ENCODE data around the gene GNRHR.

The GNRHR gene, protein sequence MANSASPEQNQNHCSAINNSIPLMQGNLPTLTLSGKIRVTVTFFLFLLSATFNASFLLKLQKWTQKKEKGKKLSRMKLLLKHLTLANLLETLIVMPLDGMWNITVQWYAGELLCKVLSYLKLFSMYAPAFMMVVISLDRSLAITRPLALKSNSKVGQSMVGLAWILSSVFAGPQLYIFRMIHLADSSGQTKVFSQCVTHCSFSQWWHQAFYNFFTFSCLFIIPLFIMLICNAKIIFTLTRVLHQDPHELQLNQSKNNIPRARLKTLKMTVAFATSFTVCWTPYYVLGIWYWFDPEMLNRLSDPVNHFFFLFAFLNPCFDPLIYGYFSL

DNA sequence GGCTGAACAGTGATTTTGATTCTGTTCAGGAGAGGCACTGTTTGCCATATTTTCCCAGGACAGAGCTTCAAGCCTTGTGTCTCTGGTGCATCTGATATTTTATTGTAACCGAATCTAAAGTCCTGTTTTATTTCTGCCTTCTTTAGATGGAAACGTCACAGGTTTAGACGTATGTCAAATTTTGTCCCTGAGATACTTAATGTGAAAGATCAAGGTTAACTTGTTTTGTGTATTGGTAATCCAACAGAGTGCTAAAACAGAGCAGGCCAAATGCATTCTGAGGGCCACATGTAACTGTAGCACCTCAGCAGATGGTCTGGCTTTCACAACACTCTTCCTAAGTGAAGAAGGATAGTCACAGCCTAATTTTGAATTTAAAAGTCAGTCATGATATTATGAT lies at the start of gene GNRHR:
Gene GNRHR (minus strand): TSS at position 101 of the 400 bp plus-strand sequence. CDS start 53 bp downstream, at position 48.
- no peak for TF ChIP-seq GATA2 (IDR thresholded peaks at IDR 0.05; ENCODE audit: low read depth, low read length)
- no peak for TF ChIP-seq GATA3 (IDR thresholded peaks at IDR 0.05; ENCODE audit: low read depth, low read length)

DNA sequence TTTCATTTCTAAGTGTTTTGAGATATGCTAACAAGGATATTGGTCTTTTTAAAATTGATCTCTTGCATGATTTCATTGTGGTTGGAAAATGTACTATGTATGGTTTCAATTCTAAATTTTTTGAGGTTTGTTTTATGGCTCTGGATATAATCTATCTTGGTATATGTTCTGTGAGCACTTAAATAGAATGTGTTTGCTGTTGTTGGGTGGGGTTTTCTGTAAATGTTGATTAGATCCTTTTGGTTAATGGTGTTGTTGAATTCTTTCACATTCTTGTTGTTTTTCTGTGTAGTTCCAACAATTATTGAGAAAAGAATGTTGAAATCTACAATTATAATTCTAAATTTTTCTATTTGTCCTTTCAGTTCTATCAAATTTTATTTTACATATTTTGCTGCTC lies 42.6 kb upstream of the GNRHR start:
- TF ChIP-seq GATA2 (IDR thresholded peaks at IDR 0.05; ENCODE audit: low read depth, low read length) (no peak), GATA3 (IDR thresholded peaks at IDR 0.05; ENCODE audit: low read depth, low read length) (no peak)

DNA sequence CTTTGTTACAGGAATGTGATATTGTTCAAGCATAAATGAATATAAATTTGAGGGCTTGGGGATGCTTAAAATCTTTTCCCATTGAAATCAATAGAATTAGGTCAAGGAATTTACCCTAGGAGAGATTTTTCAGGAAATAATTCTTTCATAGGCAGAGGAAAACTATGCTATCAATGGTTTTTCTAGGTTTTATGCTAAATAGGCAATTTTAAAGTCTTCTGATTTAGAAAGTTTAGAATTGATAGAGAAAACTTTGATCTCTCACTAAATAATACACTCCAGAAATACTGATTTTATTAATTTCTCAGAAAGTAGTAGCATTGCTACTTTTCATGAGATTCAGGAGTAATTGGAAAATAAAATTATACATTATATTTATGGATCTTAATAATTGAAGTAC lies 36.5 kb upstream of the GNRHR start:
- TF ChIP-seq GATA2 (IDR thresholded peaks at IDR 0.05; ENCODE audit: low read depth, low read length) (no peak), GATA3 (IDR thresholded peaks at IDR 0.05; ENCODE audit: low read depth, low read length) (no peak)

DNA sequence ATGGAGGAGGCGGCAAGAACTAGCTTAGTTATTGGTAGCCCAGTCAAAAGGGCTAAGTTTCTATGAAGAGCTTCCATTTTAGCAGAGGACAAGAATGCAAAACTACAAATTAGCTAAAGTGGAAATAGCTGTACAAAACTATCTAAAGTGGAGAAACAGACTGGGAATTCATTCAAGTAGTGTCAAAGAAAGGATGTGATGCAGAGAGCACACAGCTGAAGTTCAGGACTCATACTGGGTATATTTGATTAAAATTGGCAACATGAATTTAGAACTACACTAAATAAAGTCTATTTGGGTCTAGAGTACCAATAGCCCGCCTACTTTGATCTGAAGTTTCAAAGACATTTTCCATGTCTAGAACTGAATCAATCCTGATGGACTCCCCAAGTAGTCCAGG lies 33.1 kb upstream of the GNRHR start:
- TF ChIP-seq GATA2 (IDR thresholded peaks at IDR 0.05; ENCODE audit: low read depth, low read length) (no peak), GATA3 (IDR thresholded peaks at IDR 0.05; ENCODE audit: low read depth, low read length) (no peak)

DNA sequence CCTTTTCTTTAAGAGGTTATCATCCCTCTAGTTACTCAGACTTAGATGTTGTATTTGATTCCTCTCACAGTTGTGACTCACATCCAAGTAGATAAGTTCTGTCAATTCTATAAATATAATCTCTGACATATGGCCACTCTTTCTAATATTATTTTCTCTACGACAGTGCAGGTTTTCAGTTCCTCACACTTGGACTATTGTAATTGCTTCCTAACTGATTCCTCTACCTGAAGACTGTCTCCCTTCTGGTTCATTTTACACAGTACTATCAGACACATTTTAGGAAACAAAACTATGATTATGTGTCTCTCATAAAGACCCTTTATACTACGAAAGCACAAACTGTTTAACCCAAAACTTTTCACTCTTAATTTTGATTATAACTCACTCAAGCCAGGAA lies 31.3 kb upstream of the GNRHR start:
- no peak for TF ChIP-seq GATA3 (IDR thresholded peaks at IDR 0.05; ENCODE audit: low read depth, low read length)

DNA sequence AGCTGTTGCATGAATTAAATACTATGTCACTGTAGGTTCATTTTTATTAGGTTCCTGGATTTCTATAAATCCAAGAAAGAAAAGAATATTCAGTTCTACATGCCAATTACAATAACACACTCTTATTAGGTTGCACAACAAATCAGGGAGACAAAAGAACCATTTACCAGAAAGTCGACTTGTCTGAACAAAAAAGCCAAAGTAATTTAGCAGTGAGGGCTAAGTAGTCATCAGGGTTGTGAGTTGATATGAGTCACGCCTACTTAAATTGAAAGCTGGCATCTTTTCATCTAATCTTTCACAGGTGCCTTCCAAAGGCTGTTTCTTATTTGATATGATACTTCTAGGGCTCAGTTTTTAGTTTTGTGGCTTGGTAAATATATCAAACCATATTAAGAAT lies 25.4 kb upstream of the GNRHR start:
- TF ChIP-seq GATA2 (IDR thresholded peaks at IDR 0.05; ENCODE audit: low read depth, low read length) = no peak
- TF ChIP-seq GATA3 (IDR thresholded peaks at IDR 0.05; ENCODE audit: low read depth, low read length) = no peak

DNA sequence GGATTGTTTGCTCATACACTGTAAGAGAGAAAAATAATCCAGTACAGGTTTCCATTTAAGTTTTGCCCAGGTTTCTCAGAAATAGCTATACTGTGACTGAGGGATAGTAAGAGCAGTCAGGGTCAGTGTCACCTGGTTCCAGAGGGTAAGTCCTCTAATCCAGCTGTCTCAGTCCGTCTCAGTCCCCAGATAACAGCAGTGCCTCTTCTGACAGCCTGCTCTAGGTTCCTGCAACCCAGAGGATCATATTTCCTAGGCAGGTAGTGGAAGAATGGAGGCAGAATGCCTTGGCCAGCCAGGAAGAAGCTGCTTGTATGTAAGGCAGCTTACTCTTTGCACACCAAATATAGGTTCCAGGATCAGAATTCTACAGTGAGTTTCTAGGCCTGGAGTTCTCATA lies 22.6 kb upstream of the GNRHR start:
- no peak for TF ChIP-seq GATA3 (IDR thresholded peaks at IDR 0.05; ENCODE audit: low read depth, low read length)
- no peak for TF ChIP-seq GATA2 (IDR thresholded peaks at IDR 0.05; ENCODE audit: low read depth, low read length)

DNA sequence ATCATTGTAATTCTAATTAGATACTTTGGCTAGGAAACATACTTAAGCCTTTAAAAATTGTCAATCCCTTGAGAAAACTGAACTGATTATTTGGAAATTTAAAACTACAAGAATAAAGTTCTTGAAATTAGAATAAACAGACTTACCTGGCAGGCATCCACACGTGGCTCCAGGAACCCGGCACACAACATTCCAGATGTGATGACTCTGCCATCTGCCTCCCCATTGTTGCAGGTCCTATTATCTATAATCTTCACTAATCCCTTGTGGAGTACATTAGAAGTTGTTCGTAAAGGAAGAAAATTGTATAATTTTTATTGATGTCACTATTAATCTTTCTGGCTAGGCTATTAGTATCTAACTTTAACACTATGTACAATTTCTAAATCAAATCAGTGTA lies 16.2 kb upstream of the GNRHR start:
- TF ChIP-seq GATA3 (IDR thresholded peaks at IDR 0.05; ENCODE audit: low read depth, low read length) (no peak), GATA2 (IDR thresholded peaks at IDR 0.05; ENCODE audit: low read depth, low read length) (no peak)

DNA sequence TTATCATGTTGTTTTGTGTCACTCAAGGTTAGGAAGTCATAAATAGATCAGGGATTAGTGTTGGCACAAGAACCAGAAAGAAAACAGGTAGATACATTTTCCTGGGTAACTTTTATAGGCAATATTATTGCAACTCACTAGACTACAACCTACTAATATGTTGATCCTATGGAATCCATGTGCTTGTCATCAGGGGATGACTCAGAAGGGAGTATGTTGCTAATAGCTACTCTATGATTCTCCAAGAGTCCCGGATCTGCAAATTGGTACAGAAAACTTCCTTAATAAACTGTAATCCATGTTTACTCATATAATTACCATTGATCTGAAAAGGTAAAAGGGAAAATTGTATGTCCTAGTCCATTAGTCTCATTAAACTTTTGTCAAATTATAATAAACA lies 11.7 kb upstream of the GNRHR start:
- TF ChIP-seq GATA3 (IDR thresholded peaks at IDR 0.05; ENCODE audit: low read depth, low read length) (no peak), GATA2 (IDR thresholded peaks at IDR 0.05; ENCODE audit: low read depth, low read length) (no peak)

DNA sequence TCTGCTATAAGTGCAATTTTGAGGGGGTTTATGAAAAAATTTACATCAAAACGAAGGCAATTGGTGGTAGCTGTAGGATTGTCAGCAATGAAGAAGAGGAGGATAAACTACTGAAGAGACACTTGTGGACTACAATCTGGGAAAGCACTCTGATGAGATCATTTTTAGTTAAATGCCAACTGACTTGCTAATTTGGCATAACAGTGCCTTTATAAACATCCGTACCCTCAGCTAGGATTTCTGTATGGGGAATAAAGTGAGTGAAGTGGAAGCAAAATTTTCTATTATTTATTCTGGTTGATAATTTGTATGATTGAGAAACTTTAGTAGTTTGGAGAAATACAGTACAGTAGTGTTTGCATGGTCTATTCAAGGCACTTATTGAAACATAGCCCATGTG lies 11.2 kb upstream of the GNRHR start:
- TF ChIP-seq GATA3 (IDR thresholded peaks at IDR 0.05; ENCODE audit: low read depth, low read length) (no peak), GATA2 (IDR thresholded peaks at IDR 0.05; ENCODE audit: low read depth, low read length) (no peak)

DNA sequence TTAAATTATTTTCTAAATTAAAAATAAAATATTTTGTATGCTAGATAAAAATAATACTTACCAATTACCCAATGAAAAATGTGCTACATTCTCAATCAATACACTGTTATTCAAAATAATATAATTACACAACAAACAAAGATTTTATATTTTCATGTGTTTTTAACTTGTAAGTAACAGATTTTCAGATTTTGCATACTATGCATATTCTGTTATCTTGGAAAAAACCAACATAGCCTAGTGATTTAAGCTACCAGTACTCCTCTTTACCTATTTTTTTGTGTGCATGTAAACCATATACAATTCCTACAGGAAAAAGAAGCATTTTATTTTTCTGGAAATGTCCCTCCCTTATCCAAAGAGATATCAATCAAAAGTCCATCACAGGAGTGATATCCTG lies 10.0 kb upstream of the GNRHR start:
- TF ChIP-seq GATA2 (IDR thresholded peaks at IDR 0.05; ENCODE audit: low read depth, low read length) = no peak
- TF ChIP-seq GATA3 (IDR thresholded peaks at IDR 0.05; ENCODE audit: low read depth, low read length) = no peak

DNA sequence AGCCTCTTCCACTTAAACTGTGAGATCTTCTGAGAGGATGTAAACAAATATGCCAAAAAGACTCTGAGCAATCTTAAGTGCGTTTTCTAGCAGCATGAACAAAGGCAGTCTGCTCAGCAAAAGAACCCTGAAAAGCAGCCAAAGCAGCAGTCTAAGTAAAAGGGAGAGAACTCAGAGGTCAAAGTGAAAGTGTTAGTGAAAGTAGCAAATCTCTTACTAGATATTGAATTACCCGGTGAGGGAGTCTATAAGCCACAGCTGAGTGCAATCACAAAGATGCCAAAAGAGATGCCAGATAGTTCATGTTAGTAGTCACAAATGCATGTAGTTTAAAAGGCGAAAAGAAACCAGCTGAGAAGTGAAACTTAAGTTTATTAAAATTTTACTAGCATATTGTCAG lies 7.9 kb upstream of the GNRHR start:
- no peak for TF ChIP-seq GATA3 (IDR thresholded peaks at IDR 0.05; ENCODE audit: low read depth, low read length)
- TF ChIP-seq GATA2 (IDR thresholded peaks at IDR 0.05; ENCODE audit: low read depth, low read length) = no peak

DNA sequence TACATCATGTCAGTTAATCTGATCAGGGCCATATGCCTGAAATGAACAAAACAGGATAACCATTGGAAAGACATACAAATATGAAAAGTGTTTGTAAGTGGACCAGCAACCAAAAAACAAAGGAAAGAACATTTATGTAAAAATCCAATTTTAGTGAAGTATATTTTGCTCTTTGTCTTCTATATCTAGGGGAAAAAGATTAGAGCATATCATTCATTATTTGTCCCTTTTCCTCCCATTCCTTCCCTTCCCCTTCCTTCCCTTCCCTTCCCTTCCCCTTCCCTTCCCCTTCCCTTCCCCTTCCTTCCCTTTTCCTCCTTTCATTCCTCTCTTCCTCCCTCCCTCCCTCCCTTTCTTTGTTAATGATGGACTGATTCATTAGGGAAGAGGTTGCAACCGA lies 1.8 kb upstream of the GNRHR start:
- no peak for TF ChIP-seq GATA3 (IDR thresholded peaks at IDR 0.05; ENCODE audit: low read depth, low read length)
- TF ChIP-seq GATA2 (IDR thresholded peaks at IDR 0.05; ENCODE audit: low read depth, low read length) = no peak

DNA sequence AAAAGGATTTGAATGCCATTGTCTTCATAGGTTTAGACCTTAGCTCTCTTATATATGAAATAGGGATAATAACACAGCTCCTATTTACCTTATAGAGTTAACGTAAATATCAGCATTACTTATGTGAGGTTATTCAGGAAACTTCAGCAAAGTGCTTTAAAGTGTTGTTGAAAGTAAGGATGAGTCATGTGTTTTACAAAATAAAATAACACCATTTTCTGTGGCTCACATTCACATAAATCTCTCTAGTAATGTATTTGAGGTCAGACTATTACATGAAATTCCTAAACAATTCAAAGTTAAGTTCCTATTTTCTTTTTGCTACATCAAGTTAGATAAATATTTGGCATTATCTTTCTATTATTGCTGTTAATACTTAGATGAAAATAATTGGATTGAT lies 2.9 kb downstream of the GNRHR start:
- TF ChIP-seq GATA2 (IDR thresholded peaks at IDR 0.05; ENCODE audit: low read depth, low read length) (no peak), GATA3 (IDR thresholded peaks at IDR 0.05; ENCODE audit: low read depth, low read length) (no peak)

DNA sequence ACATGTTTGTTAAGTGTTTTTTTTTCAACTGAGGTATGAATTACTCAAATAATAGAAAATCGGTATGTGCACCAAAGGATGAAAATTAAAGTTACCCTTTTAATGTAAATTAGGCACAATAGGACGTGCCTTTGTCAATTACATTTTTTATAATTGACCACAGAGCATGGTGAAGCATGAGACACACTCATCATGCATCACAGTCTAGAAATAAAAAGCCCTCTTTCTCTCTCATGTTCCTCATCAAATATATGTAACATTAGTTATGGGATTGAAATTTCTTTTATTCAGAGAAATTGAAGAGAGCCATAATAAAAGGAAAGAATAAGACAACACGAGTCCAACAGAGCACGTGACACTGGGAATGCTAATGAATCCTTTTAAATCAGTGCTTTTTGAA lies 3.5 kb downstream of the GNRHR start:
- TF ChIP-seq GATA3 (IDR thresholded peaks at IDR 0.05; ENCODE audit: low read depth, low read length) = no peak
- no peak for TF ChIP-seq GATA2 (IDR thresholded peaks at IDR 0.05; ENCODE audit: low read depth, low read length)

DNA sequence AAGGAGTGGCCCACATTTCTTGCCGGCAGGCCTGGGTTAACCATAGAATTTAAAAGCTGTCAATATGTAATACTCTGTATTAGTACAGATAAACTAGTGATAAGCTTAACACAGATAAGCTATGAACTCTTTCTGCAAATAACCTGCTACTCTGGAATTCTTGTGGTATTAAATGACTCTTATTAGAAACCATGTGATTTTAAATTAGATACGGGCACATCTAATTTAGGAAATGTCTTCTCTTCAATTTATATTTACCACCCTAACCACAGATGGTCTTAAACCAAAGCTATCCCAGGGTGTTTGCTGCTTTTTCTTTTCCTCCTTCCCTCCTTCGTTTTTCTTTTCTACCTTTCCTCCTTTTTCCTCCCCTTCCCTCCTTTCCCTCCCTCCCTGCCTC lies 4.9 kb downstream of the GNRHR start:
- TF ChIP-seq GATA3 (IDR thresholded peaks at IDR 0.05; ENCODE audit: low read depth, low read length) (no peak), GATA2 (IDR thresholded peaks at IDR 0.05; ENCODE audit: low read depth, low read length) (no peak)

All from SH-SY5Y (cell line).